ENCODE results near the gene OGFOD2.

Gene OGFOD2

DNA sequence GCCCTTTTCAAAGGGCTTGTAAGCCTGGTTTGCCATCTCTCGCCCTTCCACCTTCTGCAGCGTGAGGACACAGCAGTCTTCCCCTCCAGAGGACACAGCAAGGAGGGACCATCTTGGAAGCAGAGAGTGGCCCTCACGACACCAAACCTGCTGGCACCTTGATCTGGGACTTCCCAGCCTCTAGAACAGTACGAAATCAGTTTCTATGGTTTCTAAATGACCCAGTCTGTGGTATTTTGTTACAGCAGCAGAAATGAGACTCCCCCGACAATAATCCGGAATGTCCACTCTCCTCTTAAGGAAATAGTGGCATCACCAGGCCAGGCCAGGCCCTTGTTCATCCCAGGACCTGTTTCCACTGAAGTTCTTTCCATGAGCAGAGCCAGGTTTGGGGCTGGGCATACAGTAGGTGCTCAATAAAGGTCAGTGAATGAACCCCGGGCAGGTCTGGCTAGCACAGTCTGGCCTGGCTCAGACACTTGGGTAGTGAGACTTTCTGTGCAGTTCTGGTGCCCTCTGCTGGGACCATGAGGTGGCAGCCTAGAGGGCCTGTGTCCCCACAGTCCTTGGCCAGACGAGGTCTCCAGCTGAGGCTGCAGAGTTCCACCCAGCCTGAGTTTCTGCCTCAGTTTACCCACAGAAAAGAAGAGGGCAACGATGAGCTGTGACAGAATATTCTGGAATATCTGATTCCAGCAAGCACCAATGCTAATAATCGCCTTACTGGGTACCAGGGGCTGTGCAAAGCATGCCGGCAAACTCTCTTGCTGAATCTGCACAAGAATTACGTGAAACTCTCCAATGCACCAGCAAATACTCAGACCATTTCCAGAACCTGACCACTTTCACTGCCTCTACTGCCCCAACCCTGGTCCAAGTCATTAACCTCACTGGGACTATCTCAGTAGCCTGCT is 22.8 kb upstream of the OGFOD2 start:
- DNase-seq, result peak; percentile 24 to 63 (median 50)

DNA sequence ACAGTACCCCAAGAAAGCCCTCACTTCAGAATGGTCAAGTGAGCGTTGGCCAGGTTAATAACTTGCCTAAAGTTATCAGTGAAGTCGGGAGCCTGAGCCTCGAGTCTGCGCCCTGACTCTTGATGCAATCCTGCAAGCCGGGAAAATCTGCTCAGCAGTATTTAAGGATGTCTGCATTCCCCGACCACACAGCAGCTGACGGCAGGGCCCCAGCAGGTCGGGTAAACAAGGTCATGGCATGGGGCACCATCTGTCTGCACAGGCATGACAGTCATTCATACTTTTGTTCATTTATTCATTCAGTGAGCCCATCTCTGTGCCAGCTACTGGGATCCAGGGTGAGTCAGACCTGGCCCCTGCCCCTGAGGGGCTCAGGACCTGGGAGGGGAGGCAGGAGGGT is 19.9 kb upstream of the OGFOD2 start:
- no peak for DNase-seq

DNA sequence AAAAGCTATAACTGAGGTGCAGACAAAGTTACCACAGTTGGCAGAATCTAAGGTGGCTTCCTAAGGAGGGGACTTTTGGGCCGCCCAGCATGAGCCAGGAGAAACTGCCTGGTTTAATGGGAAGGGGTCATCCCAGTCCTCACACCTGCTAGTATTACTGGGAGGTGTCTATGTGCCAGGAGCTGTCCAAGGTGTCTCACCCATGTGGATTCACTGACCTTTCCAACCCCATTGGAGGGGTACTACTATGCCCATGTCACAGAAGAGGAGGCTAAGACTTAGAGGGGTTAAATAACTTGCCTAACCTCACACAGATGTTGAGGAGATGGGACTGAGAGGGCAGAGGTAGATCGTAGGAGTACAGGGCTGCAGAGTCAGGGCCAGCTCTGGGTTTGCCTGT is 19.0 kb upstream of the OGFOD2 start:
- DNase-seq, result no peak

DNA sequence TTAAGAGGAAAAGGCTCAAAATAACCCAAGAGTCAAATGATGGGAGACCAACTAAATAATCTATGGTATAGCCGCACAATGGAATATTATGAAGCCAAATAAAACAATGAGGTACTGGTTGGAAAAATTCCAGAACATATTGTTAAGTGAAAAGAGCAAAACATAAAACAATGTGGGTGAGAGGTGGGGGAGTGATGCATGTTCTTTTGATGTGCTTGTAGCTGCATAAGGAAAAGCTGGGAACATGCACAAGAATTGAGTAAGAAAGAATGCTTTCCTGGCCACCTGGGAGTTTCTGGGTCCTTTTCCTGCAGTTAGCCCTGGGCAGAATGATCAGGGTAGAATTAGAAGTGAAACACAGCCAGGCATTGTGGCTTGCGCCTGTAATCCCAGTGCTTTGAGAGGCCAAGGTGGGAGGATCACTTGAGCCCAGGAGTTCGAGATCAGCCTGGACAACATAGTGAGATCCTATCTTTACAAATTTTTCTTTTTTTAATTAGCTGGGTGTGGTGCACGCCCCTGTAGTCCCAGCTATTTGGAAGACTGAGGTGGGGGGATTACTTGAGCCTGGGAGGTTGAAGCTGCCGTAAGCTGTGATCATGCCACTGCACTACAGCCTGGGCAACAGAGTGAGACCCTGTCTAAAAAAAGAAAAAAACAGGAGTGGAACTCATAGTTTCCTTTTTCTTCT is 16.7 kb upstream of the OGFOD2 start:
- no peak for DNase-seq

DNA sequence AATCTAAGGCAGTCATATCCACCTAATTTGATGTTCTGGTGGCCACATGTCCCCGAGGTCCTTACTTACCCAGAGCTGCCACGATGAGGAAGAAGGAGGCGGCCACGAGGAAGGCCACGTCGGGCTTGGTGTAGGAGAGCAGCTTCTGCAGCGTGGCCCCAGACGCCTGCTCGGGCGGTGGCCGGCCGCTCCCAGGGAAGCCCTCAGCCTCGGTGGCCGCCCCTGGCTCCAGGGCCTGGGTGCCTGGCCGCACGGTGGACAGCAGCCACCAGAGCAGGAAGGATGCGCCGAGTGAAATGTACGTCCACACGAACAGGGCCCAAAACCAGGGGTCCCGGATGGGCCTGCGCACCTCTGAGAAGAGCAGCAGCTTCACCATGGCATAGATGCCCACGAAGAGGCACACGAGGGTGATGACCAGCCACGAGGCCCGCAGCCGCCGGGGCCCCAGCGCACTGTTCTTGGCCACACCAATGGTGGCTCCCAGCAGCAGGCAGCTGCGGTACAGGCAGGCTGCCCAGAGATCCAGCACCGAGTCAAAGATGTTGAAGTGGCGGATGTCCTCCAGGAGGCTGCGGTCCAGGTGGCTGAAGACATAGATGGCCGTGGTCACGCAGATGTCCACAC is 15.4 kb upstream of the OGFOD2 start:
- no peak for DNase-seq

DNA sequence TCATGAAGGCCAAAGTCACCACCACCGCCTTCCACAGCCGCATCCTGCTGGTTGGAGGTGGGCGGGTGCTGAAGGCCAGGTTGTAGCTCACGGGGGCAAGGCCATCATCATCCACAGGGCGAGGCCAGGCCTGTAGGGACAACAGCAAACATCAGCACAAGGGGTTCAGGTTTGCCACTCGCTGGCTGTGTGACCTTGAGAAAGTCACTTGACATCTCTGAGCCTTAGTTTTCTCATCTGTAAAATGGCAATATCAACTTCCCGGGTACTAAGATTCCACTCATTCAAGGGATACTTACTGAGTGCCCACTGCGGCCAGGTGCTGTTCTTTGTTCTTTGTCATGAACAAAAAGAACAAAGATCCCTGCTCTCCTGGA is 14.9 kb upstream of the OGFOD2 start:
- DNase-seq, result no peak

DNA sequence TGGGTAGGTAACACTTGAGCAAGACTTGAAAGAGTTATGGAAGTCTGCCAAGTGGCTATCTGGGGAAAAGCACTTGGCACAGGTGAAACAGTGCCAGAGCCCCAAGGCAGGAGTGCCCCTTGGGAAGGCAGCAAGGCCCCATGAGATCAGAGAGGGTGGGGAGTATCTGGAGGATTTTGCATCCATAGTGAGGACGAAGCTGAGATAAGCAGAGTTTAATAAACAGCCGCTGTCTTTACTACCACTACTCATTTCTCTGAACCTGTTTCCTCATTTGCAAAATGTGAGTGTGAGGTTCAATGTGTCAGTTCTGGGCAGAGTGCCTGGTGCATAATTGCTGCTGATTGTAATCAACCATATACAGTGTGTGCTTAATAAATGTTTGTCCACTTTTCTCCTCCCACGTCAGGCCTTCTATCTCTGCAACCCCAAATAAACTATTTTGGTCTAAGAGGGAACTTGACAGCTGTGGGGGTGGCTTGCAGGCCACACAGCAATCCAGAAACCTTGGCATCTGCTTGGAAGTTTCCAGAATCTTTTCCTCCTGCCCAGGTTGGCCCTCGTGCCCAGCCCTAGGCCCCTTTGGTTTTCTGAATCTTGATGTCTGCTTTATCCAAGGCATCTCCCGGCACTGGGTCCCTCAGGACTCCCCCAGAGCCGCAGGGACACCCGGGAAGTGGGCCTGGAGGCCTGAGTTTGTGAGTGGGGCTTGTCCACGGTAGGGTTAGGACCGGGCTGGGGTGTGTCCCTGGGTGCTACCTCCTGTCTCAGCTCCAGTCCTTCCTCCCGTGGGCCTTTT is 13.3 kb upstream of the OGFOD2 start:
- DNase-seq, result no peak

DNA sequence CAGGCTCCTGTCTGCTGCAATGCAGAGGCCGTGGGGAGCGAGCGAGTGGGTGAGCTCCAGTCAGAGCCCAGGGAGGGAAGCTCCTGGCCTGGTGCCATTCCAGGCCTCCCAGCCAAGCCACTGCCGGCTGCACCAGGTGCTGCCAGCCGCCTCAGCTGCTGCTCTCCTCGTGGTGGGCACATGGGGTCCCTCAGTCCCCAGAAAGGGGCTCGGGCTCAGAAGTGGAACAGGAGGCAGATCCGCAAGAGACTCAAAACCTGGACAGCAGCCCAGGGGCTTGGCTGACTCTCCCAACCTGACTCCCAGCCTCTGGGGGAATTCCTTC is 11.1 kb upstream of the OGFOD2 start:
- DNase-seq, result no peak

DNA sequence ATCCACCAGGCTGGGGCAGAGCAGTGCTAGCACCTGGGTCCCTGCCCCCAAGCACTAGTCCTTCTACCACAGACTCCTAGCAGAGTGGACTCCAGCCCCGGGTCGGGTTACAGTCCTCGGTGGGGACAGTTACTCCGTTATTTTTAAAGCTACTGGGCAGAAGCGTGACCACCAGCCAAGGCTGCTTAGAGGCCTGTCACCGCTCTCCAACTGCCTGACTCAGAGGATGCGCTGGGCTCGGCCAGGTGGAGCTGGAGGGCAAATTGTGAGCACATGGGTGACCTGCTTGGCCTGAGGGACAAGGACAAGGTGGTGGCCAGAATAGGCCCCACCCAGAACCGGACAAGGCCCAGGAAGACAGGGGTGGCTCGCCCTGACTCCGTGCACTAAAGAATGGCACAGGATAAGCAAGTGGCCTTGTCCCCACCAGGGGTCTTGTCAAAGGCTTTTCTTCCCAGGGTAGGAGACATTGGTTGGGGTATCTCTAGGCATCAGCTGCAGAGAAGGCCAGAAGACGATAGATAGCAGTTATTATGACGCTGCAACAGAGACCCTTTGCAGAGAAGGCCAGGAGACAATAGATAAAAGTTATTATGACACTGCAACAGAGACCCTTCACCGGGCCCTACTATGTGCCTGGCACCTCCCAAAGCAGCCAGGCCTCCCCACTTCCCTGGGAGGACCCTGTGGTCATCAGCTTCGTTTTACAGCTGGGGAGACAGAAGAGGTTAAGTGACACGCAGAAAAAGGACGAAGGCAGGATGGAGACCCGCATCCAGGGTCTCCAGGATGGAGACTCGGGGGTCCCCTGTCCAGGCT is 10.4 kb upstream of the OGFOD2 start:
- no peak for DNase-seq

DNA sequence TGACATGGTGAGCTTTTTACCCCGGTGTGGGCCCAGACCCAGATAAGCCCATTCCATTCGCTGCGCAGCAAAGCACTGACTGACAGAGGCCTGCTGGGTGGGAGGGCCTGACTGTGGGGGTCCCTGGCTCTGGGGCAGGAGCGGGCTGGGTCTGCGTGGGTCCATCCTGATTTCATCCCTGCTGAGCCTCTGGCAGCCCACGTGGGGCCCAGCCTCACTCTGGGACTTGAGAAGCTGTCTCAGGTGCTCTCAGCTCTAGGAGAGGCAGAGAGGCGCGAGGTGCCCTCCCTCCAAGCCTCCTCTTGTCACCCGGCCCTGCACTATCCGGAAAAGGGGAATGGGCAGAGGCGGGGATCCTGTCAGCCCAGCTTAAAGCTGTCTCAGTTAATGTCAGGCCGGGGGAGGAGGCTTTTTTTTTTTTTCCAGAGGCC is 9.7 kb upstream of the OGFOD2 start:
- DNase-seq, result no peak

DNA sequence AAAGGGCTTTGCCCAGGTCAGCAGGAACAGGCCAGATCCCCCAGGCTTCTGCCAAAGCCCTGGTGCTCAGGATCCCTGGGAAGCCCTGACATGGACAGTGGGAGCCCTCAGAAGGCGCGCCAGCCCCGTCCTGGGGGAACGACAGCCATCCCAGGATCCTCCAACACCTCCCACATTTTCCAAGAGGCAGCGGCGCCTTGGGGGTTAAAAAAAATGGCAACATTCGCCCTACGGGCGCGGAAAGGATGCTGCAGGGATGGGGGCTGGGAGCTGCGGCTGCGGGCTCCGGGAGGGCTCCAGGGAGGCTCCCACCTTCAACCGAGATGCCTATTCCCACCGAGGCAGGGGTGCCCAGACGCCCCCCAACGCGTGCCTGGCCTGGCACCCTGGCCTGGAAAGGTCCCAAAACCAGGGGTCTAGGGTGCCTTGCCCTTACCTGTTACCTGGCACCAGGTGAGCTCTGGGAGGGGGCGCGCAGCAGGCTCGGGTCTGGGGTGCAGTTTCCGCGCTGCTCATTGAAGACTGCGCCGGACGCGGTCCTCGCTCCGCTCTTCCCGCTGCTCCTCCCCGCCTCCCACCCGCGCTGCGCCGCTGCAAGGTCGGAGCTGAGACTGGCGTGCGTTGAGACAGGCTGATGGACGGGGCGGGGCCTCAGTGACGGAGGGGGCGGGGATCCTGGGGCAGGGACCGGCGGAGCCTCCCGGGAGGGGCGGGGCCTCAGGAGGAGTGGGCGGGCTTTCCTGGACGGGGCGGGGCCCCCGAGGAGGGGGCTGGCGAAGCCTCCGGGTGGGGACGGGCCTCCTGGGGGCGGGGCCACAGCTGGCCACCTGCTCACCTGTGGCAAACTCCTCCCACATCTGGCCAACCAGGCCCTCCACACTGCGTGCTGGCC is 8.9 kb upstream of the OGFOD2 start, which contains the start of gene ABCB9:
ABCB9 (minus strand) TSS at position 613 of the 892 bp plus-strand sequence. CDS start 6,228 bp downstream, outside the sequence.
- peak; percentile 66 to 94 (median 92) for DNase-seq

DNA sequence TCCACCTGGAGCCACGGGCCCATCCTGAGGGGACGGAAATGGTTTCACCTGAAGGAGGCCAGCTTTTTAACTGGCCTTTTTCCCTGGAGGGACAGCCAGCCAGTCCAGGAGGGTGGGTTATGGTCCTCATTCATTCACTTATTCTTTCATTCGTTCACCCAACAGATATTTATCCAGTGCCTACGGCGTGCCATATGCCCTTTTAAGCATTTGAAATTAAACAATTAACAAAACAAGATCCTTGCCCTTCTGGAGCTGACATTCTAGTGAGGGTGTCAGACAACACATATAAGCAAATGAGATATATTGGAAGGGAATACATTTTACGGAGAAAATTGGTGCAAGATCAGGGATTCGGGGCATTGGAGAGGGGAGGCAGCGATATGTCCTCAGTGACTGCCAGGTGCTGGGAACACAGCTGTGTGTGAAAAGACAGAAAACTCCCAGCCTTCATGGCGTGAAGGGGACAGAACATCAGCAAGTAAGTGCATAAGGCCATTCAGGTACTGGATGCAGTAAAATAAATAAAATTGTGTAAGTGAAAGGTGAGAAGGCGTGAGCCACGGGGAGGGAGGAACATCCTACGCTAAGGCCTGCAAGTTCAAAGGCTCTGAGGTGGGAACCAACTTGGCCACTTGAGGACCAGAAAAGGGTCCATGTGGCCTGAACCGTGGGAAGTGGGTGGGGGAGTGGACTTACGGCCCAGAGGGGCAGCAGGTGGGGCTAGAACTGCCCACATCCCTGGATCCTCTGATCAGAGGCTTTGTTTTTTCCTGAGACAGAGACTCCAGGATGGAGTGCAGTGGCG is 8.1 kb upstream of the OGFOD2 start:
- DNase-seq, result no peak

DNA sequence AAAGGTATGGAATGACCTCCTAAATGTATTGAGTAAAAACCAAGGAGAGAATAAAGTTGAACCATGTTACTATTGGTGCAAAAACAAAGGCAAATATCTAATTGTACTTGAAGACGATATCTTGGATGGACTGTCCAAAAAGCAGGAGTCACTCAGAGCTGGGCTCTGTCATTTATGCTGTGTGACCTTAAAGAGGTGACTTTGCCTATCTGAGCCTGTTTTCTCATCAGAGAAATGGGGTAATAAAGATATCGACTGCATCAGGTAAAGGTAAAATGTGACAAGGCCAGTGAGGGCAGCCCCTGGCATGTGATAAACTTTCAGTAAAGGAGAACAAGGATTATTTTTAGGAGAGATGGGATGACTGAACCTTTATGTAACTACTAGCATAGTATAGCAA is 6.9 kb upstream of the OGFOD2 start:
- DNase-seq, result no peak

DNA sequence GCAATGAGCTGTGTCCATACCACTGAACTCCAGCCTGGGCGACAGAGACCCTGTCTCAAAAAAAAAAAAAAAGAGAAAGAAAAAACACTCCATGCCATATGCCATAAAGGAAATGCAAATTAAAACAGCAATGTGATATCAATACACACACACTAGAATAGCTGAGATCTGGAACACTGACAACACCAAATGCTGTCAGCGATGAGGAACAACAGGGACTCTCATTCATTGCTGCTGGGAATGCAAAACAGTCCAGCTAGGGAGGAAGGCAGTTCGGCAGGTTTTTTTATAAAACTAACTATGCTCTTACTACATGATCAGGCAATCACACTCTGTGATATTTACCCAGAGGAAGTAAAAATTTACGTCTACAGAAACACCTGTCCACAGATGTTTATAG is 5.4 kb upstream of the OGFOD2 start:
- no peak for DNase-seq

DNA sequence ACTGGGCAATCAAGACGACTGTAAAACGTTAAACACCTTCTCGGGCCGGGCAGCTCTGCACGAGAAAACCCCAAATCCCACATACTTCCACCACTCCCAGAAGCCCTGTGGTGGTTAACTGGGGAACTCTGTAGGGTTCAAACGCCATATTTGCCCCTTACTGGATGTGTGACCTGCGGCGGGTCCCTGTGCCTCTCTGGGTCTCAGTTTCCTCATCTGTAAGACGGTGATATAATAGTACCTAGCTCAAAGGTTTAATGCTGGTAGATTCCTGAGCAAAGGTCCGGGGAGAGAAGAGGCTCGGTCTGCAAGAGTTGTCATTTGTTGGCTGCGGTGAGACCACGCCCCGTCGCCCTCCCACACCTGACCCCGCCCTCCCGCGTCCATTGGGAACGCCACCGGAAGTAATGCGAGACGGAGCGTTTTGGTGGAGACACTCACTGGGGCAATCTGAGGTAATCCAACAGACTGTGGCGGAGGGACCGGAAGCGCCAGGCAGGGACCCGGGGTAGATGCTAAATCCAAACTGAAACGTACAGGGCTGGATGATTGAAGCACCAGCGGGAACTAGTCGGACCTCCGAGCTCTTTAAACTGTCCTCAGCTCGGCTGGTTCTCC is 661 bp upstream of the OGFOD2 start:
- DNase-seq, result peak; percentile 92 to 98 (median 98)

DNA sequence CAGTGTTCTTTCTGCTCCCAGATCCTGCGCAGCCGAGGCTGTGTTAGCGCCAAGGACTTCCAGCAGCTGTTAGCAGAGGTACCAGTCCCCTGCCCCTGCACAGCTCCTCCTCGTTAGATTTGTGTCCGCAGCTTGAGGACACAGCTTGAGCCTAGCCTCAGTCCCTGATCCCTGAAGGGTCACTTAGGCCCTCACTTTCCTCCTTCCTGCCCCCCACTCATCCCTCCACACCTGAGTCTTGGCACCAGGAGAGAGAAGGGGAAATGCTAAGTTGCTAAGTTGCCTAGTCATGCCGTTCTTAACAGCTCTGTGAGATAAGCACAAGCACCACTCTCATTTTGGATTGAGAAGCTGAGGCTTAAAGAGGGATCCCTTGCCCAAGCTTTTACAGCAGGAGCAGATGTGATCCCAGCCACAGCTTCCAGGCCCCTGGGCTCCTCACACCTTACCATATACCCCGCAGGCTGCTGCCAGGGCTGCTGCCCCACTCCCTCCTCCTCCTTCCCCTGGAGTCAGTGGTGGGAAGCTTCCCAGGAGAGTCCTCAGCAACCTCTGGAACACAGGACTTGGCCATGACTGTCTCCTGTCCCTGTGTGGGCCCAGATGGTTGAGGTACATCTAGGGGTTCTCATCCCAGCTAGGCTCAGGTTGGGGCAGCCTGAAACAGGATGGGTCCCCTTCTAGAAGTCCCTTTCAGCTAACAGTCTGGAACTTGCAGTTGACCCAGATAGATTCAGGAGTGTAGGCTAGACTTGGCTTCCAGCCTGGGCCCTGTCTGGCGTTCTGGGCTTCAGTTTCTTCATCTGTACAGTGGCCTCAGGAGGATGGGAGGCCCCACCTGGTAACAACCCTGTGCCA is 975 bp downstream of the OGFOD2 start:
- no peak for DNase-seq

DNA sequence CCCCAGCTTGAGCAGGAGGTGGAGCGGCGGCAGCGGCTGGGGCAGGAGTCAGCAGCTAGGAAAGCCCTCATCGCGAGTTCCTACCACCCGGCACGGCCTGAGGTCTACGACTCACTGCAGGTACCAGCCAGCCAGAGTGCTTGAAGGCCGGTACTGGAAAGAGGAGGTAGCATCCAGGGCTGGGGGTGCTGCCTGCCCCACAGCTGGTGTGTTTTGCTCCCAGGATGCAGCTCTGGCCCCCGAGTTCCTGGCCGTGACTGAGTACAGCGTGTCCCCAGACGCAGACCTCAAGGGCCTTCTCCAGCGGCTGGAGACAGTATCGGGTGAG is 1.6 kb downstream of the OGFOD2 start:
- DNase-seq, result no peak

DNA sequence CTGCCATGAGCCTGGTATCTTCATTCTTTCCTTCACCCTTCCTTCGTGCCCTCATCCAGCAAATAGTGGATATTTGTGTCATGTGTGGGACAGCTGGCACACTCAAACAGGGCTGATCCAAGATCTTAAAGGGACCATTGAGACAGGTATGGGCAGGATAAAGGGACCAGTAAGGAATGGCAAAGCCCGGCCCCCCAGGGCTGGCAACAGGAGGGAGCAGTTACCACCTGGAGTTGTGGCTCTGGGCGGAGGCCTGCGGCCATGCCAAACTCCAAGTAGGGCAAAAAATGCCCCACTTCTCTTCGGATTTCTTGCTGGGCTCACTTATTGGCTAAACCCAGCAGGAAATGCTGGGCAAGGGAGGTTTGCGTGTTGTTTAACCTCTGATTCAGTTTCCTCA is 2.1 kb downstream of the OGFOD2 start:
- no peak for DNase-seq
